ENCODE measurements around the gene NOD1.

NOD1 gene

DNA sequence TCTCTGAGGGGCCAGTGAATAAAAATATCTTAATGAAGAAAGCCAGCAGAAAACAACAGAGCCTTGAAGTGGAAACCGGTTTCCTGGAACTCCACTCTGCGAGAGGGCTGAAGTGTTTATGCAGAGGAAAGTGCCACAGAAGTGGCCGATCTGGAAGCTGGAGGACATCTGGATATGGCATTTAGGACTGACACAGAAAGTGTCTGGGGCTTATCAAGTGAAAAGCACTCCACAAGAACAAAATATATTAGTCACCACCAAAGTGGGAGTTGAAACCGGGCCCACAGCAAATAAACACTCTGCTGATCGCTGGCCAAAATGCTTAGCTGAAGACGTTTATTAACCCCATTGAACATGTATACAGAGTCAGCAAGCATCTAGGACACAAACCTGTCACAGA, 7.8 kb downstream of the NOD1 start:
- DNase-seq (ENCODE audit: low read depth in 2 of 2): no peak

DNA sequence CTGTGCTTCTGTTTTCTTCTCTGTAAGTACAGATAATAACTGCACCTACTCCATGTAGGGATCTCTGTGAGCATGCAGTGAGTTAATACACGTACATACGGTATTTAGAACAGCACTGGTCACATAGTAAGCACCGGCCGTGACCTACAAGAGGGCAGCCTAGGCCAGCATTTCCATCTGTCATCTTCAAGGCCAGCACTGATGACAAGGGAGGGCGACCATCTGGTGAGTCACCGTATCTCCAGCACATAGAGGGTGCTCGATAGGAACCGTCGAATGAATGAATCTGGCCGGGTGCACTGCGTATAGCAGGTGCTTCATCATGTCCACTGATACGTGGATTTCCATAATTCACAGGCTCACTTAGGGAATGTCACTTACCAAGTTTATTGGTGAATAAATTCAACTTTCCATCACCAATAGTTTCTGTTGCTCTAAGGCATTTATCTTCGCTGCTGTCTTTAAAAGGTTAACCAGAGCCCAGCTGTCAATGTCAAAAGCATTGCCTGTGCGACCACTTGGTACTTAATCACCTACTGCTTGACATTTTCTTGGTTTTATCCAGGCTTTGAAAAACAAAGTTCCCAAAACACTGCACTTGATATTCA, 8.3 kb downstream of the NOD1 start:
- DNase-seq (ENCODE audit: low read depth in 2 of 2): no peak

DNA sequence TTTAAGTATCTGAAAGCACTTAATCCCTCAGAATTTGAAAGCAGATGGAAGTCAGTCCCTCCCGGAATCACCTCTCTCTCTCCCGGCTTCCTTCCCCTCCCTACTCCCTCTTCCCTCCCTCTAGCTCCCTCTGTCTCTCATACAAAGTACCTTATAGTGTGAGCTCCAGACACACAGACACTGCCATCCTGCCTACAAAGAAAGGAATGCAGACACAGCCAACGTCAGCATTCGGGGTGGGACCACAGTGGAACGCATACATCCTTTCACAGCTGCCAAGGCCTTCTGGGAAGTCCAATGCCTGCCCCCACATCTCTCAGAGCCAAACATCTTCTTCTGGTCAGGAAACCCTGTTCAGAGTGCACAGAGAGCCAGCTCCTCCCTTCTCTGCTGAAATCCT, 9.3 kb downstream of the NOD1 start:
- no peak for DNase-seq (ENCODE audit: low read depth in 2 of 2)

DNA sequence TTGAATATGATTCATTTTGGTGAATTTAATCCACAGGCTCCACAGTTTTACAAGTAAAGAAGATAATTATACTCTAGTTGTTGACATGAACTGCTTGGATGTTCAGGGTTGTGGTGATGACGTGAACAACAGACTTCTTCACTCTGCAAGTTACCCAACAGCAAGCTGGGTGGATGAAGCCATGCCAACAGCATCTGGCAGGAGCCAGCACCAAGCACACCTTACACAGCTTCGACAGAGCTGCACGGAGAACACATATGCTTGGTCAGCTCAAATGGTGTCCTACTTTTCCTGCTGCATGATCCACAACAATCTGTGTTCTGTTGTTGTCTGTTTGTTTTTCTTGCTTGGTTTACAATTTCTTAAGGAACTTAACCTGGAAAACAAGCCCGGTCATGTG, 9.8 kb downstream of the NOD1 start:
- no peak for DNase-seq (ENCODE audit: low read depth in 2 of 2)

DNA sequence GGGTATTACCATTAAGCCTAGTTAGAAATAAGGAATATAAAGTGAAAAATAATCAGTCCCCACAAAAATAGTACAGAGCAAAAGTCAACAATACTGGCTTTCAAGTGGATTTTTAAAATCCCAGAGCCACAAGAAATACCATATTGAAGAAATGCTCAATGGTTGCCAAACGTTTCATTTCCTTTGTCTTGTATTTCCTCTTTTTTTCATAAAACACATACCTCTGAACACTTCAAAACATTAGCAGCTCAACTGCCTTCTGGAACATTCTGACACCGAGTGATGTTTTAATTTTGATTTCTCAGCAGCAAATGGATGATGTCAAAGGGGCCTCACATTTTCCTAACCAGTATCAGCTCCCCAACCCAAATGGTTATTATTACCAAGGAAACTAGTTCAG, 10.5 kb downstream of the NOD1 start:
- no peak for DNase-seq (ENCODE audit: low read depth in 2 of 2)

DNA sequence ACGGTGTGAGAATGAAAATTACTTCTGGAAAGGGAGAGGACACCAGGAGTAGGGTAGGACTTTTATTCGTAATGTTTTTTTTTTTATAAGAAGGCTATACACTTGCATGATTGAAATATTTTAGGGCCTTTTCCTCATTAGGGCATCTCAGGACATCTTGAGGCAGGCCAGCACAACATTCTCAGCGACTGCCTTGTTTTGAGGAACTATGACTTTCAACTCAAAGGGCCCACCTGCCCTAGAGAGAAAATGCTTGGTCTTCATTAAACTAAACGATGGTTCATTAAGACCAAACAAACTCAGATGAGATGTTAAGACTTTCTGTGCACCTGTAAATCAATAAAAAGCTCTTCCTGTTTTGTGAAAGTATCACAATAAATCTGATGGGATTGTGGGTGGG, 11.3 kb downstream of the NOD1 start:
- DNase-seq (ENCODE audit: low read depth in 2 of 2): no peak

DNA sequence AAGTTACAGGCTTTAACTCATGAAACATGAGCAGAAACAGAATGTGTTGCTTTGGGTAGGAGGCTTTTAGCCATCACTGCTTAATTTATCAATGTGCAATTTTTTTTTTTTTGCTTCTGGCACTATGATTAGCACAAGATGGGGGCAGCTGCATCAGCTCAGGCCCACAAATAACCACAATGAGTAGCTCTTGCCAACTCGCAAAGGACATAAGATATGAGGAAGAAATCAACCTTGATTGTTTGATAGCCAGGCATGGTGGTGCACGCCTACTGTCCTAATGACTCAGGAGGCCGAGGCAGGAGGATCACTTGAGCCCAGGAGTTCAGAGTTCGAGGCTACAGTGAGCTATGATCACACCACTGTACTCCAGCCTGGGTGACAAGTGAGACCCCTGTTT, 12.3 kb downstream of the NOD1 start:
- no peak for DNase-seq (ENCODE audit: low read depth in 2 of 2)

DNA sequence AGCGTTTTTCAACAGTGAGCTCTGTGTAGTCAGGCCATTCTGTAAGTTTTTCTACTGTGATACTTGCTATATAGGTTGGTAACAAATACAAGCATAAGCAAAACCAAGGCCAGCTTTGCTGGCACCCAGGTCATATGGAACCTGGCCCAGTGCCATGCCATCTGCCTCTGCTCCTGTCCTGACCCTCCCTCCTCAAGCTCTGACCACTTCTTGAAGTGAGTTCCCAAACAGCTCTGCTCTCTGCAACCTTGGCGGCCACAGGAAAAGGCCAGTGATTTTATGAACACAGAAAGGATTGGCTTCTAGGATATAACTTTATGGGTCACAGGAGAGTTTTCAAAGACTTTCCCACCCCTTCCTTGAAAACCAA, 12.8 kb downstream of the NOD1 start:
- DNase-seq (ENCODE audit: low read depth in 2 of 2): no peak

DNA sequence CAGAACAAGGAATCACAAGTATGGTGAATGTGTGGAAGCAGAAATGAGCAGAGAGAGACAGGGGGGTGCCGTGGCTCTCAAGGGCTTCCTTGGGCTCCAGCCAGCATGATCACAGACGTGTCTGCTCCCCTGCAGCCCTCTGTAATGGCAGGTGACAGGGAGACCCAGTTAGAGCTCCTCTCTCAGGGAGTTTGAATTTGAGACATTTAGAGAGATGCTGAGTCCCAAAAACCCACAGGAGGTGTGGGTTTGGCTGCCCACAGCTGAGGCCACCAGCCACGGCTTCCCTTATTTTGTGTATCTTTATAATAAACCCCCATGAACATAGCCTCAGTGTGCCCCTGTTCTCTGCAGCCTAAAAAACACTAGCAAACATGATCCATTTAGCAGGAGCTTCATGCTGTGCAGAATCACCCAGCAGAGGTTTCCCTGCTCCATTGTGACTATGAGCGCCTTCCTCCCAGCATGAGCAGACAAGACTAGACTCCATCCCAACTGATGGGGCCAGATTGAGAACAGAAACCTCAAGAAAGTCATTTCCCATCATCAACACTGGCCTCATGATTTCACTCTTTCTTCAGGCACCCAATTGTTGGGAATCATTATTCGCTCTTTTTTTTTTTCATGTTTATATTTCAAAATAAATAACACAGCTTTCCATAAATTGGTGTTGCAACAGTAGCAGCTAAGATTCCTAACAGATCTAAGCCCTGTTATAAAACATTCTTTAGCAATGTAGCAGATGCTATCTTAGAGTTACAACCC, 13.4 kb downstream of the NOD1 start:
- DNase-seq (ENCODE audit: low read depth in 2 of 2): no peak

DNA sequence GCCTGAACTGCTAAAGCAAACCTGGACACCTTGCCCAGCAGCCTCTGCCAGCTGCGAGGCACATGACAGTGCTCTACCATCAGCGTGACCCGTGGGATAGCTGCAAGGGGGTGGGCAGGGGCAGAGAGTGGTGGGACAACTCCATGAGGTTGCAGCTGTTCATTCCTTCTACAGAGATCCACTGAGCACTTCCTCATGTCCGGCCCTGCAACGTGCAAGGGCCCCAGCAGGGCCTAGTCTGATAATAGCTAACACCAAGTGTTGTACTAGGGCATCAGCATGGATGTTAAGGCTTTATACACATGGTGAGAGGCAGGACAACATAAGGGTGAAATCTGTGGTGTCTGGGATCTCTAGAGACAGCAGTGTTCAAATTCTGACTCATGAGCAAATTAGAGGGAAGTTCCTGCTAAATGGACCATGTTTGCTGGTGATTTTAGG, 14.3 kb downstream of the NOD1 start:
- no peak for DNase-seq (ENCODE audit: low read depth in 2 of 2)

DNA sequence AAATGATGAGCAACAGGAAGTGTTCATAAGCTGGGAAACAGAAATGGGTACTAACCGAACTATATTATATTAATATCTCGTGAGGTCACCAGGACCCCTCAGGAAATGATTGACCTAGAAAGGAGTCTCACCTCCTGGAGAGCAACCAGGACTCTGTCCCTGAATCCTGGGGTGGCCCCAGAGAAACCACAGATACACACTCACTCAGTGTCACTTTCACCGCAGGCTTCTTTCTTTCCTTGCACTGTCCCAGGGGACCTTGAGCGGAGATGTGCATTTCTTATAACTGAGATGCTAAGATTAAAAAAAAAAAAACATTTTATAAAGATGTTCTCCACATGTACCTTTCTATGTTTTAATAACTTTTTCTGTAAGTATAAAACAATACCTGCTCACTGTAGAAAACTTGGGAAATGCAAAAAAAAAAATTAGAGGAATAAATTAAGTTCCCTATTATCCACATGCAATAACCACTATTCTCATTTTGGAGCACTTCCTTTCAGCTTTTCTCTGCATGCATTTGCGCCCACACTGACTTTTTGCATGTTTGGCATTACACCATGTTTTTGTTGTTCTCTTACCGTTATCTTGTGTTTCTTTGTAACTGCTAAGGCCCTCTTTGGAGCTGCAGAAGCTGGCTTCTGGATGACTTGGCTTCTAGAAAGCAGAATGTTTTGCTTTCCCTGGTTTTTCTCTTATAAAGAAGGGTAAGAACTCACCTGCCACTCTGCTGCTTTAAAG, 15.0 kb downstream of the NOD1 start:
- no peak for DNase-seq (ENCODE audit: low read depth in 2 of 2)

DNA sequence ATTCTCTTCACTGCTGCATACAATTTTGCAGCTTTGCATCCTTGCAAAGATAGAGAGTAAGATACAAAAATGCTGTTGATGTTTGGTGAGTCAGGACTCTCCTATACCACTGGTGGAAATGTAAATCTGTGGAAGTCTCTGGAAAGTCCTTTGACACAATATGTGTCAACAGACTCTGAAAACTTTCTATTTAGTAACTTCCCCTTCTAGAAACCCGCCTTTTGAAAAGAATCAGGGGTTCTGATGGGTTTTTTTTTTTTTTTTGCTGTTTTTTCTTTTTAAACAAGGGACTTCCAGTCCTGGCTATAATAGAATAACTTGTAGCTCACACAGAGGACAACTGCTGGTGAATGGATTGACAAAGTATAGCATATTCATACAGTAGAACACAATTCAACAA, 16.4 kb downstream of the NOD1 start:
- no peak for DNase-seq (ENCODE audit: low read depth in 2 of 2)

DNA sequence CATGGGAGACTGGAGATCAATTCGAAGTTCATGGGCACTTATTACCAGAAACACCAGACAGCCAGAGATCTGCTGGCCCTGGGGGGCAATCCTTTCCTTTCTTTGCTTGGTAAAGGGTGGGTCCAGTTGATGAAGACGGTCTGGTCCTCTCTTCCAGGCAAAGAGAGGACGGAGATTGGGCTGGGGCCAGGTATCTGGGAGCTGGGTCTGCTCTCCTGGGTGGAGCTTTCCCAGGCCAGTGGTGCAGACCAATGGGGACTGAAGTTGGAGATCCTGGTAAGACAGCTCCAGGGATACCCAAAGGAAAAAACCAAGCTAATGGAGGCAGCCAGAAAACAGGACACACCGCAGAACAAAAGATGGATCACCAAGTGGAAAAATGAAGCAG, 18.3 kb downstream of the NOD1 start:
- DNase-seq (ENCODE audit: low read depth in 2 of 2): no peak

DNA sequence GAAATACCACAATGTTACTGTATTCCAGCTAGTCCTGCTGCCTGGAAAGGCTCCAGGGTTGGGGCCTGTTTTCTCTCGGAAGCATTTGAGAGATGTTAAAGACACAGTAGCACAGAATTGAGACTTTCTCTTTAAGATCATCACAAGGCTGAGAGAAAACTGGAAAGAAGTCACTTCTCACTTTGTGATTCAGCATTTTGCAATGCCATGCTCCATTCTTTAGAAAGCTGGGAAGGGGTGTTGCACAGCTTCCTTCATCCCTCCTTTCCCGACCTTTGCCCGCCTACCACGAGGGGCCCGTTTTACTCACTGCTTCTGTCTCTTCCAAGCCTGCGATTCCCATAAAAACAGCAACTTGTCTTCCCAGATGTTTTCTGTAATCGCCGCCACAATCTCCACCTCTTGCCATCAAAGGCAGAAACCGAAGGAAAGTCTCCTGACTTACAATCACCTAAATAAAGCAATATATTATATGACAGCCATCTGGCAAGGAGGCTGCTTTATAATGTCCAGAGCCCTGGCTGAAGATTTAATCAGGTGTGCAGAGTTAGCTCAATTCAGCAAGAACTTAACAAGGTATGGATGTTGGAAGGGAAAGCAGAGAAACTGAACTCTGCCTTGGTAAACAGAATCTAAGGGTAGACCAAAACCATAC, 18.9 kb downstream of the NOD1 start:
- no peak for DNase-seq (ENCODE audit: low read depth in 2 of 2)

DNA sequence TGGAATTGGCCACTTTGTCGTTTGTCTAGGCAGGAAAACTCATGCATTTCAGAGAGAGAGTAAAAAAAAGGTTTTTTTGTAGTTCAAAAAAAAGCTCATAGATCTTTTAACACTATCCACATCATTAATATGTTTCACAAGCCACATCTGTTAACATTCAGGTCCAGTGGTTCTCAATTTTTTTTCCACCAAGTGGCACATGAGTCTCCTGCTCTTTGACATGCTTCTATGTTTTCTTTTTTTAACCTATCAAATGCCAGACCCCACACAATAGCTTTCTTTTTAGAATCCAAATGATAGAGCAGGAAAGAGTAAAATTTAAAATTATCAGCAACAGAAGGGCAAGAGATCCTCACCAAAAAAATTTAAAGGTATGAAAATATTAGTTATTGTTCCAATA, 20.3 kb downstream of the NOD1 start:
- DNase-seq (ENCODE audit: low read depth in 2 of 2): no peak

DNA sequence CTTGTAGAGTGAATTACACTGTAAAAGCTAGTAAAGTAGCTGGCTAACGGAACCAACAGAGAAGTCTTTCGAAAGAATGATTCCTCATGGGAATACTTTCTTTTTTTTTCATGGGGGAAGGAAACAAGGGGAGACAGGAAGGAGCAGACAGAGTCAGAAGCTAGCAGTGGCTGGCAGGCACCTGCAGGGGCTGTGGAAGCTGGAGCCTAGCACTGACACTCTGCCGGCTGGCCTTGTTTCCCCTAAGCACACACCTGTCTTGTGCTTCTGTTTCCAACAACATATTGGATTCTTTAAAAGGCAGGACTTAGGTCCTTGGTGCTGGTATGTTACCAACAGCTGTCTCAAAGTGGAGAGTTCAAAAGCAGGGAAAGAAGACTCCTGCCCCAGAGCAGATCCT, 24.7 kb downstream of the NOD1 start:
- no peak for DNase-seq (ENCODE audit: low read depth in 2 of 2)

DNA sequence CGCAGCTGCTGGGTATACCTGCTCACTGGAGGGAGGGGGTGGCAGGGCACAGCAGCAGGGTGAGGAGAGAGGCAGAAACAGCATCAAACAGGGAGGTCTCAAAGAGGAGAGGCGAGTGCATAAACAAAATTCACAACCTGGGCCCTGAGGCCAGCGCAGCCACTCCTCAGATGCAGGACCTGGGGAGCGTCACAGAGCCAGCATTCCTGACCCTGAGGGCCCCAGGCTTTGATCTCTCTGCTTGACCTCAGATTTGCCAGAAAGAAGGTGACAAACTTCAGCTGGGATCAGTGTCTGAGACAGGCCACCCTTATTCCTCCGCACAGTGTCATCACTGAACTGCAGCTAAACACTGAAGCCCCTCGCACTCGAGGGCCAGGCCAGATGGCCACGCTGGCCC, 25.6 kb downstream of the NOD1 start:
- DNase-seq (ENCODE audit: low read depth in 2 of 2): no peak

DNA sequence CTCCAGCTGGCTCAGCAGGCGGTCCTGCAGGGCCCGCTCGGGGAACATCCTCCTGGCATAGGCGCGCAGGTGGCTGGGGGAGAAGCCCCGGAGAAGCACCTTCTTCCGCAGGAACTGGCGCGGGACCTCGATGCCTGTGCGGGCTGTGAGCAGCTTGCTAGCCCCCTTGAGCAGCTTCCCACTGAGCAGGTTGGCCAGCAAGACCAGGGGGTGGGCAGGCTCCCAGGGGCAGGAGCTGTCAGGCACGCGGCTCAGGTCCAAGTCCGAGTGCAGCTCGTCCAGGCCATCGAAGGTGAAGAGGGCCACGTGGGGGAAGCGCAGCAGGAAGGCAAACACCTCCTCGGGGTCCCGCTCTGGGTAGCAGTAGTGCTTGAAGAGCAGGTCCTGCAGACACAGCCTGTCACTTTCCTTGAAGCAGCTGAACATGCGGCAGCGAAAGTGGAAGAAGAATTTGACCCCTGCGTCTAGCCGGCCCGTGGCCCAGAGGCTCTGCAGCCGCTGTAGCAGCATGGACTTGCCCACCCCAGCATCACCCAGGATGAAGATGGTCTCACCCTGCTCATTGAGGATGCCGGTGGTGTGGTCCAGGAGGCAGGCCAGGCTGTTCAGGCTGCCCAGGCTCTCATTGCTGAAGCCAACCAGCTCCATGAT, 26.2 kb downstream of the NOD1 start:
- no peak for DNase-seq (ENCODE audit: low read depth in 2 of 2)

DNA sequence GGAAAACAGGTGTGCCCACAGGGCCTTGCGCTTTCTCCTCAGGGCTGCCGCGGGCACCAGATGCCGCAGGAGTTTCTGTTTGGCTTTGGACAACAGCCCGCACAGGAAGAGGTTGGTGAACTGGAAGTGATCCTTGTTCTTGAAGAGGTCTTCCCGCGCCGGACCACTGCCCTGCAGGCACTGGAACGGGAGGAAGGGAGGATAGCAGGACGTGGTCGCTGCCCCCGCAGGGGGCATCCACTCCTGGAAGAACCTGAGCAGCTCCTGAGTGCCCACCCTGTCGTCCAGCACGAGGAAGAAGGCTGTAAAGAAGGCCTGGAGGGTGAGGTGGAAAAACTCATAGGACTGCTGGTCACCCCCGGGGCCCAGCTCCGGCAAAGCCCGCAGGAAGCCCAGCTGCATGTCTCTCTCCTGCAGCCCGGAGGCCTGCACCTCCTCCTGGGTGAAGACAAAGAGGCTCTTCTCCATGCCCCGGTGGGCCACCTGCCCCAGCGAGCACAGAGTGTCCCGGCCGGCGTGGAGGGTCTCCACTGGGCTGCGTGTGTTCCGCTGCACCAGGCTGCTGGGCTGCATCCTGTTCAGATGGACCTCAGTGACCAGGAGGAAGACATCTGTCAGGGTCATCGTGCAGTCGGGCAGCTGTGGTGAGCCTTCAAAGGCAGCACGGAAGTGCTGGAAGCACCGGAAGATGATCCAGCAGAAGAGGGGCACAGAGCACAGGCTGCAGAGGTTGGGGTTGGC, 26.9 kb downstream of the NOD1 start:
- DNase-seq (ENCODE audit: low read depth in 2 of 2): no peak

DNA sequence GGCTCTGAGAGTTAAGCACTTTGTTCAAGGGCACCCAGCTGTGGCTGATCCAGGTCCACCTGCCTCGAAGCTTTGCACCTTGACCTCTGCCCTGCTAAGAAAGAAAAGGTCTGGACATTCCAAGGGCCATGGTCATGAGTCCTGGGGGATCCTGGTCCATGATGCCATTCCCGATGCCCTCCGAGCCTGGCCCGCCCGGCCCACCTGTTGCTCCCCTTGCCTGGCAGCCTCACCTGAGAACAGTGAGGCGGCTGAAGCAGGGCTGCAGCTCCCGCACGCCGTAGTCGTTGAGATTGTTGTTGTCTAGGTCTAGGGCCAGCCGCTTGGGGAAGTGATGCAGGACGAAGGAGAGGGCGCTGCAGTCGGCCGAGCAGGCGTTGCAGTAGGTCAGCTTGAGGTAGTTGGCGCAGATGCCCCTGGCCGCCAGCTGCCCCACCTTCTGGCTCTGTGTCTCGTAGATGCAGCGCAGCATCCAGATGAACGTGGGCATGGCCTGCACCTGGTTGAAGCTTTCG, 27.5 kb downstream of the NOD1 start:
- DNase-seq (ENCODE audit: low read depth in 2 of 2): no peak

Data from stimulated activated CD8-positive, alpha-beta memory T cell treated with anti-CD3 and anti-CD28 coated beads, Interleukin-7, amount 100 ng/mL, for 1 hour (primary cell).